Left lung (tissue), 10 donors: ENCODE results near the gene ATRAID. TPM values are rescaled to one million over a fixed set of nuclear protein-coding genes. Genes with fewer than 3 reads are reported as not detected.

ENCODE experiments used
- ATAC-seq: fragments of 200-7000 bp; cut with Tn5 transposase; one replicate; pipeline ENCODE4 v1.9.1; 2020; ENCODE audit warnings: moderate library complexity
- DNase-seq, 4 donors: peaks; one replicate each; pipeline ENCODE4 v3.0.0-alpha.2; 2013 to 2020
- H3K27ac ChIP-seq, 2 donors: fragments of 200-600 bp; sonication (generic) in 1 of 2; one replicate each; pipeline versions ENCODE4 v1.5.0 to v1.8.0; 2020 to 2021
- H3K27me3 ChIP-seq, 2 donors: fragments of 200-600 bp; sonication (generic) in 1 of 2; one replicate each; pipeline versions ENCODE4 v1.5.0 to v1.8.0; 2020 to 2021
- H3K36me3 ChIP-seq, 2 donors: fragments of 200-600 bp; sonication (generic) in 1 of 2; one replicate each; pipeline versions ENCODE4 v1.5.0 to v1.8.0; 2020 to 2021
- H3K4me1 ChIP-seq, 2 donors: fragments of 200-600 bp; one replicate each; pipeline ENCODE4 v1.8.0; 2021
- H3K4me3 ChIP-seq, 2 donors: fragments of 200-600 bp; sonication (generic) in 1 of 2; one replicate each; pipeline versions ENCODE4 v1.5.0 to v1.8.0; 2020 to 2021; ENCODE audit warnings: mild to moderate bottlenecking in 1 of 2
- H3K9me3 ChIP-seq, 2 donors: fragments of 200-600 bp; sonication (generic) in 1 of 2; one replicate each; pipeline versions ENCODE4 v1.5.0 to v1.8.0; 2020 to 2021
- intact Hi-C, 2 donors: fragments of 100-400 bp; cut with DNase I; formaldehyde crosslinking; loops; one replicate each; pipeline versions ENCODE4 v1.11.2 to v1.14.2; 2022
- polyA plus RNA-seq, 6 donors: library from polyadenylated mRNA; unstranded; fragments of 120-200 nt; gene quantifications; one replicate each; pipeline ENCODE4 v1.2.1, GENCODE V29; 2013; ENCODE audit not compliant: insufficient read length in 6 of 6
- total RNA-seq, 2 donors: library from RNA; stranded (reverse); fragmentation: NEBNext Ultra II Directional; extraction: Animal tissue kit (Norgen Biotek cat#: 25700); gene quantifications; one replicate each; pipeline ENCODE4 v1.2.1, GENCODE V29; 2021
- TF ChIP-seq, protein P1 (sequence below), 2 donors: fragments of 200-600 bp; sonication (generic) in 1 of 2; IDR thresholded peaks; one replicate each; pipeline versions ENCODE4 v1.5.0 to v1.8.0; 2021; ENCODE audit warnings: antibody characterized with exemption in 2 of 2
- donor health status: DM: no; HTN: yes; CAD: no.
- donor health status: DM: no; HTN: no; CAD: no.

ATRAID gene
- total and polyA plus RNA-seq, 8 donors, result 87.5 to 141 (median 129) TPM

DNA sequence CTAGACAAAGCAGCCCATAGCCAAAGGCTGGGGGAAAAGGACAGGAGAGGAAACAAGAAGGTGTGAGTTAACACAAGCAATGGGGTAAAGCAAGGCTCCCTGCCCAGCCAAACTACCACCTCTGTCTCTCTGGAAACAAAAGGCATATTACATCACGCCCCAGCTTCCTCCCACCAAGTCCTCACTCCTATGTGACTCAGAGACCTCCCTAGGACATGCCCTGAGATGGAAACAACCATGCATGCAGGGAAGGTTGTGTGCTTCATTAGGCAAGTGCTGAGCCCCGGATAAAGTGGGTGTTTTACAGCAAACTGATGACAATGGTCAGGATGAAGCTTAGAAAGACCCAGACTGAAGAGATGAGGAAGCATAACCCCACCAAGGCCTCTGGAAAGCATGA is 9.0 kb upstream of the ATRAID start:
- ATAC-seq (no peak), DNase-seq (no peak)
- no peaks in the 10 kb centered on the region for H3K27me3 ChIP-seq
- intact Hi-C loops, result loop anchor here in 1 of 2 donors (10.0 kb wide), 1 partner anchor 108 kb away; no protein-coding TSS in a partner anchor
- no peak overlapping the region for H3K4me3 ChIP-seq
- no peaks in the 10 kb centered on the region for H3K9me3 ChIP-seq
- no peaks in the 10 kb centered on the region for H3K4me1 ChIP-seq
- no peak overlapping the region for H3K27ac ChIP-seq
- peaks cover 0 to 86% of the 10 kb centered on the region in 2 donors for H3K36me3 ChIP-seq
- TF ChIP-seq, protein P1, sequence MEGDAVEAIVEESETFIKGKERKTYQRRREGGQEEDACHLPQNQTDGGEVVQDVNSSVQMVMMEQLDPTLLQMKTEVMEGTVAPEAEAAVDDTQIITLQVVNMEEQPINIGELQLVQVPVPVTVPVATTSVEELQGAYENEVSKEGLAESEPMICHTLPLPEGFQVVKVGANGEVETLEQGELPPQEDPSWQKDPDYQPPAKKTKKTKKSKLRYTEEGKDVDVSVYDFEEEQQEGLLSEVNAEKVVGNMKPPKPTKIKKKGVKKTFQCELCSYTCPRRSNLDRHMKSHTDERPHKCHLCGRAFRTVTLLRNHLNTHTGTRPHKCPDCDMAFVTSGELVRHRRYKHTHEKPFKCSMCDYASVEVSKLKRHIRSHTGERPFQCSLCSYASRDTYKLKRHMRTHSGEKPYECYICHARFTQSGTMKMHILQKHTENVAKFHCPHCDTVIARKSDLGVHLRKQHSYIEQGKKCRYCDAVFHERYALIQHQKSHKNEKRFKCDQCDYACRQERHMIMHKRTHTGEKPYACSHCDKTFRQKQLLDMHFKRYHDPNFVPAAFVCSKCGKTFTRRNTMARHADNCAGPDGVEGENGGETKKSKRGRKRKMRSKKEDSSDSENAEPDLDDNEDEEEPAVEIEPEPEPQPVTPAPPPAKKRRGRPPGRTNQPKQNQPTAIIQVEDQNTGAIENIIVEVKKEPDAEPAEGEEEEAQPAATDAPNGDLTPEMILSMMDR (IDR thresholded peaks at IDR 0.05), result no peak

DNA sequence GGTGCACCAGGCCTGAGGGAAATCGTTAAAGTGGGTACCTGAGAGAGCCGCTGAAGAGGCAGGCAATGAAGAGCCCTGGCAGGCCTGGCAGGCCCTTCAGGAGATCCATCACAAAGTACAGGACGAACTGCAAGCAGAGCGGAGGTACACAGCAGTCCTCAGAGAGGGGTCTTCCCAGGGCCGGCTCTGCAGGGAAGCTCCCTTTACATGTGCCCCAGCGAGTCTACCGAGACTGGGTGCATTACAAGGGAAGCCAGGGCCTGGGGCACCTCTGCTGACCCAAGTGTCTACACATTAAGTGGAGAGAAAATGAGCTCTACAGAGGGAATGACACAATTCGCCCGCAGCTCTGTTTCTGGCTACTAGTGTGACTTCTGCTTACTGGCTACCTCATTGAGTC is 8.1 kb upstream of the ATRAID start:
- DNase-seq (no peak), ATAC-seq (no peak)
- Histone ChIP-seq H3K9me3 (no peaks in the 10 kb centered on the region), H3K27ac (no peak overlapping the region), H3K4me1 (no peaks in the 10 kb centered on the region), H3K4me3 (no peak overlapping the region), H3K27me3 (no peaks in the 10 kb centered on the region), H3K36me3 (peaks cover 0 to 95% of the 10 kb centered on the region in 2 donors)
- TF ChIP-seq, protein P1 (IDR thresholded peaks at IDR 0.05), result no peak
- intact Hi-C loops, result loop anchor here in 1 of 2 donors (10.0 kb wide), 1 partner anchor 109 kb away; no protein-coding TSS in a partner anchor

DNA sequence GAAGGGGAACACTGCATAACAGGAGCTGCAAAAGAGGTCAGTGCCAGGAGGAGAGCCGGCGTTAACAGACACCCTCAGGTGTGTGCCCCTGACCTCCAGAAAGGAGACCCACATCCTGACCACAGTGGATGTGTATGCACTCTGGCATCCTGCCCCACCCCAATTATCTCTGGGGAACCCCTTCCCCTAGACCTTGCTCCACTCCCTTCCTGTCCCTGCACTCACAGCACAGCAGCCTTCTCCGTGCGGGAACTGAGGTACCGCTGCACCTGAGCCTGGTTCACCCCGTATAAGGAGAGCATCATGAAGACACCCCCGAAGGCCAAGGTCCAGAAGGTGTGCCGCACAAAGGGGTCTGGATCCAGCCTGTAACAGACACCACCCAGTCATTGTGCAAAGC is 7.3 kb upstream of the ATRAID start:
- Histone ChIP-seq H3K36me3 (peaks cover 0 to 99% of the 10 kb centered on the region in 2 donors), H3K9me3 (no peaks in the 10 kb centered on the region), H3K4me3 (no peak overlapping the region), H3K4me1 (no peaks in the 10 kb centered on the region), H3K27me3 (no peaks in the 10 kb centered on the region), H3K27ac (no peak overlapping the region)
- intact Hi-C loops, result loop anchor here in 1 of 2 donors (10.0 kb wide), 1 partner anchor 110 kb away; no protein-coding TSS in a partner anchor
- DNase-seq (no peak), ATAC-seq (no peak)
- TF ChIP-seq, protein P1 (IDR thresholded peaks at IDR 0.05), result no peak

DNA sequence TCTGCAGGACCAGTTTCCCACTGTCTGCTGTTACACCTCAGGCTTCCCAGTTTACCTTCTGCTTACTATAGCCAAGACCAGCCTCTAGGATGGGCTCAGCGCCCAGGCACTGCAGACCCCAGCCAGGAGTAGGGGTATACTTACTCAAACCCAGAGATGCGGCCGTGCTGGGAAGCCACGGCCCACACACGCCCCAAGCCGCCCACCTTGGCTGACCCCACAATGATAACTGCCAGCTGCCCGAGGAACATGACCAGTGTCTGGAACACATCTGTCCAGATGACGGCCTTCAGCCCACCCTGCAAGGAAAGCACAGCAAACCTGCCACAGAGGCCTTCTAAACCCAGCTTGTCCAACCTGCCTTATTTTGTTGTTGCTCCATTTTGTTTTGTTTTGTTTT is 6.6 kb upstream of the ATRAID start:
- H3K4me3 ChIP-seq, result no peak overlapping the region
- no peaks in the 10 kb centered on the region for H3K27me3 ChIP-seq
- H3K27ac ChIP-seq, result no peak overlapping the region
- H3K9me3 ChIP-seq, result no peaks in the 10 kb centered on the region
- H3K4me1 ChIP-seq, result no peaks in the 10 kb centered on the region
- peaks cover 0 to 95% of the 10 kb centered on the region in 2 donors for H3K36me3 ChIP-seq
- TF ChIP-seq, protein P1 (IDR thresholded peaks at IDR 0.05), result no peak
- DNase-seq (no peak), ATAC-seq (no peak)
- intact Hi-C loops, result loop anchor here in 1 of 2 donors (10.0 kb wide), 1 partner anchor 110 kb away; no protein-coding TSS in a partner anchor

DNA sequence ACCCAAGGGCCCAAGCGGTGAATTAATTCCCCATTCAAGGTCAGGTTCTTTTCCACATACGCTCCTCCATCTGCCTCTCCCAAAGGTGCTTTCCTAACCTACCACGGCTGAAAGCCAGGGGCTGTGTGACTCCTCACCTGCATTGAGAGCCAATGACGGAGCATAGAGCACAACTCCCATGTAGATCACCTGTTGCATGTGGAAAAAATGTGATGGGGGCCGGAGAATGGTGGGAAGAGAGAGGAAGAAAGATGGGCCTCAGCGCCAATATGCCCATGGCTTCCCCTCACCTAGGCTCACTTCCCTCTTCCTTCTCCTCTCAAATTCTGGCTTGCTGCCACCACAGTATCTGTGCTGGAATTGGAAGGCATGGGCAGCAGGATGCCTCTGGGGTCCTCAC is 5.5 kb upstream of the ATRAID start:
- no peak for DNase-seq
- intact Hi-C loops, result loop anchor here in 1 of 2 donors (10.0 kb wide), 1 partner anchor 112 kb away; no protein-coding TSS in a partner anchor
- Histone ChIP-seq H3K4me3 (no peak overlapping the region), H3K9me3 (no peaks in the 10 kb centered on the region), H3K36me3 (peaks cover 0 to 83% of the 10 kb centered on the region in 2 donors), H3K4me1 (peaks cover 0 to 6% of the 10 kb centered on the region in 2 donors), H3K27ac (no peak overlapping the region), H3K27me3 (no peaks in the 10 kb centered on the region)
- ATAC-seq, result no peak
- TF ChIP-seq, protein P1 (IDR thresholded peaks at IDR 0.05), result no peak
